ENCODE measurements around the gene TRAF3IP3.

Gene TRAF3IP3

DNA sequence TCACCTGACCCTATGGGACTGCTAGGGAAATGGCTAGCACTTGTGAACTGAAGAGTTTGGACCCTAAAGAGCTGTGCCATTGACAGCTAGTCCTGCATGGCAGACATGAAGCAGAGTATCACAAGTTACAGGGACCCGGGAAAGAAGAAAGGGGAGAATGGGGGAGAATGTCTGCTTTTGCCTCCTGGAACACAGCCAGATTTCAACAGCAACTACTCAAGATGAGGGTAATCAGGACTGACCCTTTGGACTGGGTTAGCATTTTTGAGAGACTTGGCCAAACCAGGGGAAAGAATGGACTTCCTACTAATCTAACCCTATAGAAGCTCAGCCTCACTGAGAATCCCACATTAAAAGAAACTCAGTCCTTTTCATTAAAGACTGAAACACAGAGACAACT, 63.2 kb downstream of the TRAF3IP3 start:
- TF ChIP-seq, protein P1, sequence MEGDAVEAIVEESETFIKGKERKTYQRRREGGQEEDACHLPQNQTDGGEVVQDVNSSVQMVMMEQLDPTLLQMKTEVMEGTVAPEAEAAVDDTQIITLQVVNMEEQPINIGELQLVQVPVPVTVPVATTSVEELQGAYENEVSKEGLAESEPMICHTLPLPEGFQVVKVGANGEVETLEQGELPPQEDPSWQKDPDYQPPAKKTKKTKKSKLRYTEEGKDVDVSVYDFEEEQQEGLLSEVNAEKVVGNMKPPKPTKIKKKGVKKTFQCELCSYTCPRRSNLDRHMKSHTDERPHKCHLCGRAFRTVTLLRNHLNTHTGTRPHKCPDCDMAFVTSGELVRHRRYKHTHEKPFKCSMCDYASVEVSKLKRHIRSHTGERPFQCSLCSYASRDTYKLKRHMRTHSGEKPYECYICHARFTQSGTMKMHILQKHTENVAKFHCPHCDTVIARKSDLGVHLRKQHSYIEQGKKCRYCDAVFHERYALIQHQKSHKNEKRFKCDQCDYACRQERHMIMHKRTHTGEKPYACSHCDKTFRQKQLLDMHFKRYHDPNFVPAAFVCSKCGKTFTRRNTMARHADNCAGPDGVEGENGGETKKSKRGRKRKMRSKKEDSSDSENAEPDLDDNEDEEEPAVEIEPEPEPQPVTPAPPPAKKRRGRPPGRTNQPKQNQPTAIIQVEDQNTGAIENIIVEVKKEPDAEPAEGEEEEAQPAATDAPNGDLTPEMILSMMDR (IDR thresholded peaks at IDR 0.05; ENCODE audit: low read depth, low read length), result no peak

DNA sequence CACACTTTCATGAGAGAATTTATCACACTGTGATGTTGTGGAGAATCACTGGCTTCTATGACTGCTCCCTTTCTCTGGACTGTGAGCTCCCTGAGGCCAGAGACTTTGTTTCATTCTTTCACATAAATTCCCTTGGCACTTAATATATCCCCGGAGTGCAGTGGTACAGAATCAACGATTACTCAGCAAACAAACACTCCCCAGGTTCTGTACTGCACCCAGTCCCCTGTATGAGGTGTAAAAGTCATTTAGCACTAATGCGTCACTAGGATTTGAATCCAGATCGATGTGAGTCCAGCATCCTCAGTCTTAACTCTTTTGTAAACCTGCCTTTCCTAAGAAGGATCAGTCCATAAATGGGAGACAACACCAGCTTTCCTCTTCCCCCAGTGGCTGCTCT, 65.1 kb downstream of the TRAF3IP3 start:
- TF ChIP-seq, protein P1 (IDR thresholded peaks at IDR 0.05; ENCODE audit: low read depth, low read length), result no peak
- H3K4me3 ChIP-seq (ENCODE audit: low read depth, low read length), result no peak overlapping the region

More for the DNA sequence above, 63.2 kb downstream of the TRAF3IP3 start:
- no peak overlapping the region for H3K4me3 ChIP-seq (ENCODE audit: low read depth, low read length)

DNA sequence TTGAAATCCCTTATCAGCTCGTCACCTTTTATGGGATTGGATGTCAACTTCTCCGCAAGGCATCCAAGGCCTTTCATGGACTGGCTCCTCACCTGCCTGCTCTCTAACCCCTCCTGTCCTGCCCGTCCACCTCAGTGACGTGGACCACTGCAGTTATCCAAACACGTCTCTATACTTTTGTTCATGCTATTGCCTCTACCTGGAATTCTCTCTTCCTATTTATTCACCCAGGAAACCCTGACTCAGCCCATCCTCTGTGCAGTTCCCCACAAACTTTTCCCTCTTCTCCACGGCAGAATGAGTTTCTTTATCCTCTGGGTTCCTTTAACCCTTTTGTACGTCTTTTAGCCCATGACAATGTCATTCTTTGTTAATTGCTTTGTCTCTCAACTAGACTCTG, 66.9 kb downstream of the TRAF3IP3 start:
- peak overlapping the region; percentile 35 for H3K4me3 ChIP-seq (ENCODE audit: low read depth, low read length)
- TF ChIP-seq, protein P1 (IDR thresholded peaks at IDR 0.05; ENCODE audit: low read depth, low read length), result no peak

DNA sequence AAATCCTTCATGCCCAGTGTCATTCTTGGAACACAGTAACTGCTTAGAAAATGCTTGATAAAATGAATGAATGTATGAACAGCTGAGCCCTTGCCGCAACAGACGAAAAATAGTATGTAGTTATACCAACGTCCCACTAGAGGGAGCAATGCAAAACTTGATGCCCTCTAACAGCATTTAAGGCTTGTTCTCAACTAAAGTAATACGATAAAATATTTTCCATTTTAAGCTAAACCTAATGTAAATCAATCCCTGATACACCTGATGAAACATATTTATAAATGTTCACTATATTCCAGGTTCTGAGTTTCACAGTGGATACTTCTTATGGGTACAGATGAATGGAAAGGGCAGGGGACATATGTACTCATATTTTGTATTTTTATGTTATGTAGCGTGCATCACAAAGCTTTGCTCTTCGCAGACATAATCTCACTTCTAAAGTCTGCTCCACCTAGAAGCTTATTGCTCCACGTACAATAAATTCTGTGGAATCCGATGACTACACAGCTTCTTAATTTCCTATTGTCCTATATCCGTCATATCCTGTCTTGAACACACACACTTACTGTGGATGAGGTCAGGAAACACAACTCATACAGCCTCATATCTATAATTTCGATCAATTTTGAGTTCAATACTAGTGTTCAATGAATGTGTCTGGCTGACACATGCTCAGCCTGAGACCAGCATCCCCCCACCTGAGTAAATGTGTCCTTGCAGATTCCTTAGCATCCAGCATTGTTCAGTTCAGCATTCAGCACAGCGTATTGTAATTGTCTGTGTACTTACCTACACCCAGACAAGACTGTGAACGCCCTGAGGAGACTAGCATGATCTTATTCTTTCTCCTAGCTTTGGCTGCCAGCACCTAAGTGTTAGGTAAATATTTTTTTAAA, 67.5 kb downstream of the TRAF3IP3 start:
- TF ChIP-seq, protein P1 (IDR thresholded peaks at IDR 0.05; ENCODE audit: low read depth, low read length), result peak; percentile 47
- peak overlapping the region; percentile 35 for H3K4me3 ChIP-seq (ENCODE audit: low read depth, low read length)

DNA sequence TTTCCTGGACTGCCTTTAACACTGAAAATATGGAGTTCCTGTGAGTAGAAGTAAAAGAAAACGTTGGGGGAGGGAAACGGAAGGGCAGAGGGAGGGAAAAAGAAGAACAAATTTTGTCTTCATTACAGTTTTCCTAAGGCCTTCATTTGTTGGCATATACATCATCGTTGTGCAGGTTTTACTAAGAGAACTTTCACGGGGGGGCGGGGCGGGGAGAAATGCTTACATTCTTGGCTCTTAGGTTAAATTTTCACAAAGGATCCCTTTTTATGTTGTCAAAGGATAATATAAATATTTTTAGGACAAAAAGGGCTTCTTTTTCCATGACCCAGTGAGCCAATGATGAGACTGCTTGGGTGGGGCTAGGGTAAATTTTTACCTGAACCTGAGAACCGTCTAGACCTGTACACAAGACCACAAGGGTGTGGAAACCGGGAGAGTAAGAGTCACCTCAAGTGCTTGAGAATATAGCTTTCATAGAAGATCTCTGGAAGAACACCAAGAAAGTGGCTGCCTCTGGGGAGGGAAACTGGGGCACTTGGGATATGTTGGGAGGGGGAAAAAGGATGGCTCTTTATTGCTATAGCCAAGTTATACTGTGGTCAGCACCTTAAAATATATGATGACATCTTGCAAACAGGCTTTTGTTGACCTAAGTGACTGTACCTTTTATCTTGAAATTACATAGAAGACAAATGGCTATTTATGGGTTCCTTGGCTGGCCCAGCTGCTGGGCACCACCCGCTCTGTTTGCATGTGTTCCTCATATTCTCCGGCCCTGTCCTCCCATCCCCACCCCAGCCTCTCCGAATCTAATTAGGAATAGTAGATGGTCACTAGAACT, 70.0 kb downstream of the TRAF3IP3 start:
- no peak overlapping the region for H3K4me3 ChIP-seq (ENCODE audit: low read depth, low read length)
- TF ChIP-seq, protein P1 (IDR thresholded peaks at IDR 0.05; ENCODE audit: low read depth, low read length), result no peak

DNA sequence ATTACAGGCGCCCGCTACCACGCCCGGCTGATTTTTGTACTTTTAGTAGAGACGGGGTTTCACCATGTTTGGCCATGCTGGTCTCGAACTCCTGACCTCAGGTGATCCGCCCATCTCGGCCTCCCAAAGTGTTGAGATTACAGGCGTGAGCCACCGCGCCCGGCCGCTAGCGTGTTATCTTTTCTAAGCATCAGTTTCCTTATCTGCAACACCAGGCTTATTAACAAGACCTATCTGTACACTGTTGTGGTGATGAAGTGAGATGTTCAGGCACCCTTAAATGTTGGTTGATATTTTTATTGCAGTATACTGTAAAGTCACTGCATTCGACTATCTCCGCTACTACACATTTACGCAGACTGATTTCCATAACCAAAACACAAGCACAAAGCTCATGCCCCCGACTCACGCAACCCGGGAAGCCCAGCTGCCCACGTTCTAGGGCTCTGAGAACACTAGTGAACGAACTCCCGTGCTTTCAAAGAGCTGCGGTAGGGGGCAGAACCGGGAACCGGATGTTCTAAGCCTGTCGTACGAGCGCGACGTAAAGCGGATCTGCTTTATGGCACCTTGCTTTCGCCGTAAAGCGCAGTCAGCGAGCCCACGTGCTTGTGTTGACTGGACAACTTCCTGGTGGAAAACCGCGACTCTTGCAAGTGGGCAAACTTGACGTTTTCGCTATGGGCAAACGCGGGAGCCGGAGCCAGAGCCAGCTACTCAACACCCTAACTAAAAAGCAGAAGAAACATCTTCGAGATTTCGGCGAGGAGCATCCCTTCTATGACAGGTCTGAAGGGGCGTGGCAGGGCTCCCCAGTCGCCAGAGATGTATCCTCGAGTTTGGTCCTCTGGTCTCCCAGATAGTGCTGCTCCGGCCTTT, 71.8 kb downstream of the TRAF3IP3 start, which contains the start of gene UTP25:
UTP25 (plus strand) TSS at position 589 of the 879 bp plus-strand sequence; CDS start at position 681, 92 bp downstream.
- TF ChIP-seq, protein P1 (IDR thresholded peaks at IDR 0.05; ENCODE audit: low read depth, low read length), result peak; percentile 65
- H3K4me3 ChIP-seq (ENCODE audit: low read depth, low read length), result peak within 1 kb of the TSS; percentile 92

Measured in WI38 (cell line).